Measurements from ENCODE around the gene ATP10B. TPM values are rescaled to one million over a fixed set of nuclear protein-coding genes. Genes with fewer than 3 reads are reported as not detected.

ATP10B gene
- polyA plus RNA-seq, 3 donors: not detected

DNA sequence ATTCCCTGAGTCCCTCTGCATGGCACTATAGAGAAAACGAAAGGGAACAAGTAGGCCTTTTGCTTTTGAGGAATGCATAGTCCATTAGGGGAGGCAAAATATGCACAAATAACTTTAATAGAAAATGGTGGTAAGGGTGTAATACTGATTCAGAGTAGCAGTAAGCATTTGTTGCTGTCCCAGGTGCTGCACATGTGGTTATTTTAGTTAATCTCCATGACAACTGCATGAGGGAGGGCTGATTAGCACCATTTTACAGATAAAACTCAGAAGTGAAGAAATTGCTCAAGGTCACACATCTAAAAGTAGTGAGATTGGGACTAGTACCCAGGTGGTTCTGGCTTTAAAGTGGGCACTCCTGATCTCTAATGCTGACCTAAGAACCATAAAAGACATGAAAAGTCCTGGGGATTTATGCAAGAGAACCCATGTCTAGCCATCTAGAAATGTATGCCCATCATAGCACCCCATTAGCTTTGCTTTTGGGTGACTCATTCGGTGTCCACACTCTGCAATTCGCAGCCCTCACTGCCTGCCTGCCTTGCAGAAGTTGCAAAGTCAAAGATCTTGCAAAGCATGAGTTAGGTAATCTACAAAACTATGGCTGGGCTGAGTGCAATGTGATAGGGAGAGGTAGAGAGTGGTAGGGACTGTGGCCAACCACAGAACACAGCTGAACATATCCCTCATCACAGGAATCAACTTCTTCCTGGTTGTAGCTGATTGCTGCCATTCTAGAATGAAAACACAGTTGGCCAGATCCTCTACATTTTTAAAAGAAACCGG lies 235.1 kb downstream of the ATP10B start:
- H3K9me3 ChIP-seq (replicated peaks in 1 of 2; ENCODE audit: control insufficient read depth in 1 of 2, insufficient read depth in 1 of 2, low read length in 2 of 2): no peaks in the 10 kb centered on the region
- no peaks in the 10 kb centered on the region for H3K27me3 ChIP-seq (ENCODE audit: control insufficient read depth in 2 of 2, insufficient read depth in 2 of 2, low read length in 2 of 2)
- no CpG with 5 or more reads among the region's 4 CpGs for WGBS (ENCODE audit: insufficient coverage)
- H4K20me1 ChIP-seq (ENCODE audit: insufficient read depth, low read length): no peaks in the 10 kb centered on the region
- no peak overlapping the region for H3K4me3 Mint-ChIP-seq
- H2AFZ ChIP-seq (ENCODE audit: insufficient read depth, low read depth, low read length, poor library complexity, severe bottlenecking): no peak overlapping the region
- no peak overlapping the region for H3K27ac Mint-ChIP-seq
- no peaks in the 10 kb centered on the region for H3K4me1 ChIP-seq (ENCODE audit: control insufficient read depth in 1 of 2, insufficient read depth in 2 of 2, low read length in 2 of 2)
- H3K4me3 ChIP-seq (replicated peaks in 1 of 3; ENCODE audit: low read depth in 2 of 3, low read length in 3 of 3): no peak overlapping the region
- intact Hi-C loops (cut with micrococcal nuclease): no loop called here
- H3K36me3 Mint-ChIP-seq: no peaks in the 10 kb centered on the region
- H3K4me1 Mint-ChIP-seq: no peaks in the 10 kb centered on the region
- H3K36me3 ChIP-seq (replicated peaks in 1 of 2; ENCODE audit: control insufficient read depth in 1 of 2, insufficient read depth in 2 of 2, low read length in 2 of 2): no peaks in the 10 kb centered on the region
- TF ChIP-seq, protein P1, sequence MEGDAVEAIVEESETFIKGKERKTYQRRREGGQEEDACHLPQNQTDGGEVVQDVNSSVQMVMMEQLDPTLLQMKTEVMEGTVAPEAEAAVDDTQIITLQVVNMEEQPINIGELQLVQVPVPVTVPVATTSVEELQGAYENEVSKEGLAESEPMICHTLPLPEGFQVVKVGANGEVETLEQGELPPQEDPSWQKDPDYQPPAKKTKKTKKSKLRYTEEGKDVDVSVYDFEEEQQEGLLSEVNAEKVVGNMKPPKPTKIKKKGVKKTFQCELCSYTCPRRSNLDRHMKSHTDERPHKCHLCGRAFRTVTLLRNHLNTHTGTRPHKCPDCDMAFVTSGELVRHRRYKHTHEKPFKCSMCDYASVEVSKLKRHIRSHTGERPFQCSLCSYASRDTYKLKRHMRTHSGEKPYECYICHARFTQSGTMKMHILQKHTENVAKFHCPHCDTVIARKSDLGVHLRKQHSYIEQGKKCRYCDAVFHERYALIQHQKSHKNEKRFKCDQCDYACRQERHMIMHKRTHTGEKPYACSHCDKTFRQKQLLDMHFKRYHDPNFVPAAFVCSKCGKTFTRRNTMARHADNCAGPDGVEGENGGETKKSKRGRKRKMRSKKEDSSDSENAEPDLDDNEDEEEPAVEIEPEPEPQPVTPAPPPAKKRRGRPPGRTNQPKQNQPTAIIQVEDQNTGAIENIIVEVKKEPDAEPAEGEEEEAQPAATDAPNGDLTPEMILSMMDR (IDR thresholded peaks at IDR 0.05): no peak
- H3K9me3 Mint-ChIP-seq: peaks cover 0 to 6% (median 3%) of the 10 kb centered on the region in 7 donors
- no peak overlapping the region for H3K27ac ChIP-seq (ENCODE audit: low read depth in 1 of 2, low read length in 2 of 2)
- no peak overlapping the region for H3K9ac ChIP-seq (ENCODE audit: insufficient read depth, low read length, poor library complexity, severe bottlenecking)
- DNase-seq: no peak
- H3K27me3 Mint-ChIP-seq (ENCODE audit: low read depth in 3 of 3): no peaks in the 10 kb centered on the region
- H3K4me2 ChIP-seq (replicated peaks; ENCODE audit: extremely low read depth, low read length, poor library complexity, severe bottlenecking): no peak overlapping the region
- H3K79me2 ChIP-seq (ENCODE audit: insufficient read depth, low read length): no peaks in the 10 kb centered on the region

DNA sequence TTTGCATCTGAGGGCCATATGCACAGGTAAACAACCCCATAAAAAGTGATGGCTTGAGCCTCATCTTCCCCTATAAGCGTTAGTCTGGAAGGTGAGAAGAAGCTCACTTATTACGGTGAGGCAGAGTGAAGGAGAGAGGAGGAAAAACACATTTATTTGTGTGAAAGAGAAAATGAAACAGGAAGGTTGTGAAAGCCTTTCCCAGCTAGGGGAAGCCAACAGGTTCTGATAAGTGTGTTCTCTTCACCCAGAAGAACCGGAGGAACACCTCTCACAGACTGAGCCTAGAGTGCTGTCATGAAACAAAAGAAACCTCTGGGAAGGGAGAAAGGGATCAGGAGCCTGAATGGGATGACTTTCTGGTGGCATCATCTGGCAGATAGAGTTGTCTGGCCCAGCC lies 237.9 kb downstream of the ATP10B start:
- no CpG with 5 or more reads among the region's 3 CpGs for WGBS (ENCODE audit: insufficient coverage)
- Mint-ChIP-seq H3K27ac (no peak overlapping the region), H3K27me3 (ENCODE audit: low read depth in 3 of 3) (no peaks in the 10 kb centered on the region), H3K36me3 (no peaks in the 10 kb centered on the region), H3K9me3 (peaks cover 0 to 10% (median 2%) of the 10 kb centered on the region in 7 donors), H3K4me1 (no peaks in the 10 kb centered on the region), H3K4me3 (no peak overlapping the region)
- Histone ChIP-seq H3K4me1 (ENCODE audit: control insufficient read depth in 1 of 2, insufficient read depth in 2 of 2, low read length in 2 of 2) (no peaks in the 10 kb centered on the region), H2AFZ (ENCODE audit: insufficient read depth, low read depth, low read length, poor library complexity, severe bottlenecking) (no peak overlapping the region), H3K4me3 (replicated peaks in 1 of 3; ENCODE audit: low read depth in 2 of 3, low read length in 3 of 3) (no peak overlapping the region), H3K36me3 (replicated peaks in 1 of 2; ENCODE audit: control insufficient read depth in 1 of 2, insufficient read depth in 2 of 2, low read length in 2 of 2) (no peaks in the 10 kb centered on the region), H3K4me2 (replicated peaks; ENCODE audit: extremely low read depth, low read length, poor library complexity, severe bottlenecking) (no peak overlapping the region), H3K9ac (ENCODE audit: insufficient read depth, low read length, poor library complexity, severe bottlenecking) (no peak overlapping the region), H3K27ac (ENCODE audit: low read depth in 1 of 2, low read length in 2 of 2) (no peak overlapping the region), H4K20me1 (ENCODE audit: insufficient read depth, low read length) (no peaks in the 10 kb centered on the region), H3K9me3 (replicated peaks in 1 of 2; ENCODE audit: control insufficient read depth in 1 of 2, insufficient read depth in 1 of 2, low read length in 2 of 2) (no peaks in the 10 kb centered on the region), H3K79me2 (ENCODE audit: insufficient read depth, low read length) (no peaks in the 10 kb centered on the region), H3K27me3 (ENCODE audit: control insufficient read depth in 2 of 2, insufficient read depth in 2 of 2, low read length in 2 of 2) (no peaks in the 10 kb centered on the region)
- DNase-seq: no peak
- TF ChIP-seq, protein P1 (IDR thresholded peaks at IDR 0.05): no peak
- intact Hi-C loops (cut with micrococcal nuclease): no loop called here

Data from CD14-positive monocyte (primary cell).